H1 (cell line): ENCODE measurements around the gene MARCOL. TPM values are rescaled to one million over a fixed set of nuclear protein-coding genes. Genes with fewer than 3 reads are reported as not detected.
A peak's percentile ranks its signal among the peaks of the same experiment; 100 is the strongest.

Source experiments
- CTCF ChIA-PET: fragments of 300-600 bp; sonication (Branson Sonifier 250); formaldehyde crosslinking; loops from one replicate; lab custom pipeline; 2021; ENCODE audit not compliant: partially characterized antibody; lab: Charles Lee
- POLR2A ChIA-PET: fragments of 300-600 bp; sonication (Branson Sonifier 250); formaldehyde crosslinking; loops from one replicate; lab custom pipeline; 2021; ENCODE audit warnings: inconsistent platforms; ENCODE audit not compliant: partially characterized antibody; lab: Charles Lee
- DNase-seq, 2 experiments: peaks; one replicate each; pipeline versions ENCODE4 v3.0.0 to v3.0.0-alpha.2; 2010 to 2022; ENCODE audit warnings: low spot score in 2 of 2, low read depth in 1 of 2, mixed read lengths in 1 of 2
- FAIRE-seq: peaks from 2 replicates; lab custom pipeline; 2011; peaks lifted over from hg19 to GRCh38; lab: Jason Lieb, UNC
- H2AFZ ChIP-seq: 2 replicates; pipeline ENCODE4 v1.8.1; 2012; ENCODE audit warnings: low read length, inconsistent platforms
- H2AK5ac ChIP-seq: 2 replicates; pipeline ENCODE4 v1.6.1; 2013; ENCODE audit warnings: low read depth, low read length
- H2BK120ac ChIP-seq: replicated peaks from 2 replicates; pipeline ENCODE3; 2013; ENCODE audit warnings: low read depth, low read length, inconsistent platforms
- H2BK12ac ChIP-seq: 2 replicates; pipeline ENCODE4 v1.6.1; 2013; ENCODE audit warnings: low read depth, low read length
- H2BK15ac ChIP-seq: 2 replicates; pipeline ENCODE4 v1.6.1; 2013; ENCODE audit warnings: low read length
- H2BK20ac ChIP-seq: 2 replicates; pipeline ENCODE4 v1.6.1; 2013; ENCODE audit warnings: low read length
- H2BK5ac ChIP-seq: 2 replicates; pipeline ENCODE4 v1.6.1; 2013; ENCODE audit warnings: low read depth, low read length
- H3K14ac ChIP-seq: 2 replicates; pipeline ENCODE4 v1.6.1; 2013; ENCODE audit warnings: inconsistent platforms; ENCODE audit not compliant: insufficient read length
- H3K18ac ChIP-seq: 2 replicates; pipeline ENCODE4 v1.6.1; 2013; ENCODE audit warnings: low read length; ENCODE audit errors: extremely low read depth
- H3K23ac ChIP-seq: 2 replicates; pipeline ENCODE4 v1.6.1; 2013; ENCODE audit warnings: inconsistent platforms; ENCODE audit not compliant: insufficient read length
- H3K23me2 ChIP-seq: 2 replicates; pipeline ENCODE4 v1.6.1; 2013; ENCODE audit warnings: low read depth, low read length
- H3K27ac ChIP-seq: 2 replicates; pipeline ENCODE4 v1.6.1; 2011; ENCODE audit warnings: low read depth, low read length, inconsistent platforms
- H3K27me3 ChIP-seq, 4 experiments: replicated peaks in 1 of 4; 1 replicate in 1 of 4; 2 replicates in 3 of 4; pipeline versions ENCODE4 v1.6.1 to v1.8.1; 2011 to 2013; ENCODE audit warnings: low read length in 3 of 4, mild to moderate bottlenecking in 3 of 4, inconsistent platforms in 2 of 4, mixed read lengths in 2 of 4, moderate library complexity in 1 of 4; ENCODE audit not compliant: control insufficient read depth in 3 of 4, insufficient read depth in 3 of 4; ENCODE audit errors: extremely low read depth in 1 of 4
- H3K36me3 ChIP-seq, 4 experiments: 2 replicates each; pipeline versions ENCODE4 v1.6.1 to v1.8.1; 2011 to 2013; ENCODE audit warnings: mild to moderate bottlenecking in 4 of 4, low read length in 3 of 4, moderate library complexity in 2 of 4, control low read depth in 1 of 4, inconsistent platforms in 1 of 4; ENCODE audit not compliant: insufficient read depth in 4 of 4, control insufficient read depth in 2 of 4
- H3K4ac ChIP-seq: replicated peaks from 2 replicates; pipeline ENCODE3; 2013; ENCODE audit warnings: low read length, low read depth, mixed read lengths, inconsistent platforms; ENCODE audit not compliant: insufficient read length
- H3K4me1 ChIP-seq, 4 experiments: replicated peaks in 1 of 4; 1 replicate in 1 of 4; 2 replicates in 3 of 4; pipeline versions ENCODE4 v1.6.1 to v1.8.1; 2011 to 2013; ENCODE audit warnings: low read length in 3 of 4, inconsistent platforms in 2 of 4, mixed read lengths in 1 of 4; ENCODE audit not compliant: insufficient read depth in 4 of 4, control insufficient read depth in 3 of 4
- H3K4me2 ChIP-seq, 2 experiments: 2 replicates each; pipeline versions ENCODE4 v1.6.1 to v1.8.1; 2011 to 2013; ENCODE audit warnings: low read depth in 2 of 2, low read length in 2 of 2, control low read depth in 1 of 2, inconsistent platforms in 1 of 2, mild to moderate bottlenecking in 1 of 2; ENCODE audit not compliant: insufficient read depth in 1 of 2
- H3K4me3 ChIP-seq, 4 experiments: fragments of 200-600, 300-600 bp in 1 of 4; sonication (generic), shearing (Covaris generic), sonication (Bioruptor Twin) in 1 of 4; 2 replicates each; pipeline versions ENCODE4 v1.5.1 to v1.8.1; 2011 to 2016; ENCODE audit warnings: low read length in 4 of 4, low read depth in 3 of 4, control low read depth in 2 of 4, inconsistent platforms in 2 of 4, mild to moderate bottlenecking in 2 of 4, mixed read lengths in 1 of 4, moderate library complexity in 1 of 4; ENCODE audit not compliant: insufficient read depth in 2 of 4; ENCODE audit errors: extremely low read depth in 1 of 4
- H3K56ac ChIP-seq: replicated peaks from 2 replicates; pipeline ENCODE3; 2013; ENCODE audit warnings: low read depth, mild to moderate bottlenecking, mixed read lengths, low read length, inconsistent platforms; ENCODE audit not compliant: insufficient read length
- H3K79me1 ChIP-seq: 2 replicates; pipeline ENCODE4 v1.6.1; 2013; ENCODE audit warnings: low read depth, low read length, control low read depth
- H3K79me2 ChIP-seq, 2 experiments: 2 replicates each; pipeline versions ENCODE4 v1.6.1 to v1.8.1; 2012 to 2013; ENCODE audit warnings: low read length in 2 of 2, mild to moderate bottlenecking in 2 of 2, inconsistent platforms in 1 of 2; ENCODE audit not compliant: insufficient read depth in 2 of 2, control insufficient read depth in 1 of 2
- H3K9ac ChIP-seq, 4 experiments: replicated peaks in 1 of 4; 1 replicate in 1 of 4; 2 replicates in 3 of 4; pipeline versions ENCODE4 v1.6.1 to v1.8.1; 2011 to 2013; ENCODE audit warnings: low read depth in 3 of 4, low read length in 3 of 4, control low read depth in 2 of 4, mild to moderate bottlenecking in 2 of 4, moderate library complexity in 2 of 4, inconsistent platforms in 1 of 4; ENCODE audit errors: extremely low read depth in 1 of 4
- H3K9me3 ChIP-seq, 2 experiments: 2 replicates each; pipeline versions ENCODE4 v1.6.1 to v1.8.1; 2012 to 2013; ENCODE audit warnings: mild to moderate bottlenecking in 2 of 2, moderate library complexity in 2 of 2, control low read depth in 1 of 2, inconsistent platforms in 1 of 2, low read depth in 1 of 2, low read length in 1 of 2, mixed read lengths in 1 of 2; ENCODE audit not compliant: insufficient read depth in 2 of 2
- H4K20me1 ChIP-seq, 2 experiments: replicated peaks in 1 of 2; 2 replicates each; pipeline versions ENCODE3 to v1.8.1; 2011 to 2013; ENCODE audit warnings: inconsistent platforms in 2 of 2, low read length in 2 of 2, mild to moderate bottlenecking in 1 of 2; ENCODE audit not compliant: insufficient read depth in 2 of 2, control insufficient read depth in 1 of 2
- H4K5ac ChIP-seq: 2 replicates; pipeline ENCODE4 v1.6.1; 2013; ENCODE audit warnings: low read length, low read depth, mixed read lengths, inconsistent platforms; ENCODE audit not compliant: insufficient read length
- H4K8ac ChIP-seq: 2 replicates; pipeline ENCODE4 v1.8.0; 2013; ENCODE audit warnings: mild to moderate bottlenecking, moderate library complexity, low read length, inconsistent platforms; ENCODE audit not compliant: insufficient read depth; ENCODE audit errors: extremely low read depth
- H4K91ac ChIP-seq: replicated peaks from 2 replicates; pipeline ENCODE3; 2013; ENCODE audit warnings: low read length, mixed read lengths, inconsistent platforms; ENCODE audit not compliant: insufficient read length
- CBX5 ChIP-seq: fragments of 300-800, 300-1000 bp; sonication (generic); IDR thresholded peaks from 2 replicates; pipeline ENCODE4 v1.7.1; 2016; ENCODE audit warnings: antibody characterized with exemption, low read length, low read depth
- CTCF ChIP-seq, 3 experiments: IDR thresholded peaks; 1 replicate in 2 of 3; 2 replicates in 1 of 3; pipeline versions ENCODE4 v1.5.1 to v1.6.1; 2011; ENCODE audit warnings: low read length in 3 of 3, mild to moderate bottlenecking in 3 of 3, inconsistent platforms in 2 of 3, low read depth in 1 of 3, moderate library complexity in 1 of 3; ENCODE audit not compliant: insufficient read depth in 1 of 3; ENCODE audit errors: control extremely low read depth in 1 of 3
- RAD21 ChIP-seq, 2 experiments: IDR thresholded peaks in 1 of 2; conservative IDR thresholded peaks in 1 of 2; 2 replicates each; pipeline ENCODE4 v1.6.1; 2011; ENCODE audit warnings: low read depth in 2 of 2, low read length in 2 of 2, improper control_type of control experiment in 1 of 2, inconsistent platforms in 1 of 2, mild to moderate bottlenecking in 1 of 2, moderate library complexity in 1 of 2
- TAF1 ChIP-seq: IDR thresholded peaks from 2 replicates; pipeline ENCODE4 v1.6.1; 2011; ENCODE audit warnings: mild to moderate bottlenecking, low read depth, low read length
- ZNF274 ChIP-seq: IDR thresholded peaks from 2 replicates; pipeline ENCODE4 v1.7.0; 2012; ENCODE audit warnings: low read length, borderline replicate concordance; ENCODE audit errors: extremely low read depth
- WGBS, 2 experiments: shearing (Covaris generic) in 1 of 2; methylation state at CpG; one replicate each; pipeline versions ENCODE4 v1.1.6 to v1.1.7; 2013 to 2015; ENCODE audit warnings: low lambda C conversion rate in 2 of 2, mixed read lengths in 2 of 2, inconsistent platforms in 1 of 2, low coverage in 1 of 2, missing lambda C conversion rate in 1 of 2; ENCODE audit not compliant: insufficient replicate concordance in 2 of 2, insufficient coverage in 1 of 2, insufficient read length in 1 of 2; ENCODE audit errors: extremely low coverage in 1 of 2, missing lambda C conversion rate in 1 of 2; 5-methylcytosine and 5-hydroxymethylcytosine counted together
- polyA plus RNA-seq, 7 experiments: library from polyadenylated mRNA; depleted of rRNA in 3 of 7; stranded (reverse) in 5 of 7; unstranded in 2 of 7; fragments of >200 nt in 5 of 7; fragments of 200-250 nt in 2 of 7; gene quantifications; 1 replicate in 5 of 7; 2 replicates in 1 of 7; 4 replicates in 1 of 7; pipeline versions ENCODE4 v1.2.1 to v1.2.3, GENCODE V29; 2011 to 2013; ENCODE audit warnings: missing spikeins in 2 of 7, mixed read lengths in 2 of 7
- total RNA-seq: library from RNA; stranded (reverse); fragmentation: NEBNext Ultra II Directional; extraction: Animal tissue kit (Norgen Biotek cat#: 25700); gene quantifications from 2 replicates; pipeline ENCODE4 v1.2.1, GENCODE V29; 2021

The MARCOL gene
- total and polyA plus RNA-seq, 2 of the 8 experiments (the other 6 are each of a cell fraction or from before 2014, with no cell fraction given), result not detected

GRCh38 chr5:148290271-148291195, 52.2 kb downstream of the MARCOL start:
- H3K27ac ChIP-seq, result no peak overlapping the region
- FAIRE-seq, result peak; percentile 74
- DNase-seq, result no peak

More at GRCh38 chr5:148290271-148291195, 52.2 kb downstream of the MARCOL start:
- no peaks in the 10 kb centered on the region for H3K23me2 ChIP-seq
- H2BK20ac ChIP-seq, result no peak overlapping the region
- H3K4ac ChIP-seq, result no peak overlapping the region
- WGBS, 2 experiments, result 39% methylated on average over 5 of the region's 6 CpGs; no CpG with 5 or more reads in 1 of the 2 experiments
- no peak overlapping the region for H4K91ac ChIP-seq
- H3K4me3 ChIP-seq, result no peak overlapping the region
- no peak overlapping the region for H3K56ac ChIP-seq
- H3K27me3 ChIP-seq, result no peaks in the 10 kb centered on the region
- no peak for TF ChIP-seq CBX5
- TF ChIP-seq ZNF274, result no peak
- TF ChIP-seq RAD21 (IDR thresholded peaks at IDR 0.05 in 1 of 2, conservative IDR thresholded peaks at IDR 0.05 in 1 of 2; ENCODE audit: low read depth in 2 of 2, low read length in 2 of 2), result peak; percentile 73 to 77
- TF ChIP-seq CTCF (IDR thresholded peaks at IDR 0.05; ENCODE audit: control extremely low read depth in 1 of 3, insufficient read depth in 1 of 3, low read depth in 1 of 3, low read length in 3 of 3), result peak in 2 of 3 experiments; percentile 45 to 57; a peak in 2 of 4 replicates
- TF ChIP-seq TAF1, result no peak
- TF ChIP-seq, all 59 proteins: peak for 2
- Histone ChIP-seq H3K36me3 (no peaks in the 10 kb centered on the region), H2BK15ac (no peak overlapping the region), H3K23ac (no peak overlapping the region), H2BK120ac (no peak overlapping the region), H3K79me1 (no peaks in the 10 kb centered on the region), H2AK5ac (no peak overlapping the region), H3K18ac (no peak overlapping the region), H3K4me2 (no peak overlapping the region), H4K8ac (no peak overlapping the region), H3K9me3 (no peaks in the 10 kb centered on the region), H2AFZ (peak overlapping the region; percentile 74), H4K5ac (no peak overlapping the region), H3K79me2 (no peaks in the 10 kb centered on the region), H4K20me1 (no peaks in the 10 kb centered on the region), H3K14ac (no peak overlapping the region), H2BK12ac (no peak overlapping the region), H2BK5ac (no peak overlapping the region), H3K9ac (no peak overlapping the region), H3K4me1 (0 out of 7 replicates have a peak, but pooled peaks cover 0 to 3% (median 0%) of the 10 kb centered on the region in 4 experiments)
- ChIA-PET POLR2A (interaction anchor here (0.6 to 1.2 kb wide), 2 partner anchors 29 to 145 kb away, joined by 3 to 4 read pairs; no protein-coding TSS in a partner anchor), CTCF (interaction anchor here (0.6 to 3.1 kb wide), 26 partner anchors 8 to 337 kb away, joined by 3 to 53 read pairs (median 4); partner anchors contain the start of genes MARCOL and SPINK13)
